Measurements from ENCODE around the gene LCE5A. TPM values are rescaled to one million over a fixed set of nuclear protein-coding genes. Genes with fewer than 3 reads are reported as not detected.

Gene LCE5A
- total and polyA plus RNA-seq, 9 of the 15 experiments (the other 6 are each of a cell fraction or from before 2014, with no cell fraction given): not detected

DNA sequence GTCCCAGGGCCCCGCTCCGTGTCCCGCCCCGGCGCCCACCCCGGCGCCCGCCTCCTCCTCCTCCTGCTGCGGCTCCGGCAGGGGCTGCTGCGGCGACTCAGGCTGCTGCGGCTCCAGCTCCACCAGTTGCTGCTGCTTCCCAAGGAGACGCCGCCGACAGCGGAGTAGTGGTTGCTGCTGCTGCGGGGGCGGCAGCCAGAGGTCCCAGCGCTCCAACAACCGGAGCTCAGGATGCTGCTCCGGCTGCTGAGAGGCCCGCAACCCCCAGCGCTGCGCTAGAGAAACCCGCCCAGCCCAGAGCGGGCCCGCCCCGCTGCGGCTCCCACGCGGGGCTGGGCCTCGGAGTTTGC, 4.8 kb downstream of the LCE5A start:
- ChIA-PET CTCF (ENCODE audit: low intra/inter-chr PET ratio) (no interaction called here), POLR2A (no interaction called here)
- Histone ChIP-seq H4K20me1 (replicated peaks; ENCODE audit: control insufficient read depth, insufficient read depth, low read length) (no peaks in the 10 kb centered on the region; the same call in 1 of the 2 replicates), H3K9ac (ENCODE audit: insufficient read depth in 1 of 2, low read depth in 2 of 2, low read length in 2 of 2) (no peak overlapping the region), H3K27ac (ENCODE audit: extremely low read depth, low read depth, low read length) (no peak overlapping the region), H3K4me1 (replicated peaks in 1 of 2; ENCODE audit: control insufficient read depth in 2 of 2, insufficient read depth in 2 of 2, low read length in 2 of 2) (peaks cover 0 to 6% of the 10 kb centered on the region in 2 experiments; a peak in 1 of 5 replicates), H3K36me3 (ENCODE audit: control insufficient read depth, insufficient read depth, low read length) (no peaks in the 10 kb centered on the region), H3K9me1 (ENCODE audit: control insufficient read depth, insufficient read depth, low read length) (no peaks in the 10 kb centered on the region), H3K4me3 (no peak overlapping the region), H3K79me2 (ENCODE audit: control insufficient read depth, insufficient read depth, low read length) (no peaks in the 10 kb centered on the region), H3K9me3 (replicated peaks; ENCODE audit: control insufficient read depth, insufficient read depth, low read depth, low read length) (no peaks in the 10 kb centered on the region), H3K27me3 (ENCODE audit: control insufficient read depth in 2 of 2, insufficient read depth in 2 of 2, low read length in 2 of 2) (peaks cover 12 to 24% of the 10 kb centered on the region in 2 experiments; a peak in 3 of 5 replicates), H2AFZ (ENCODE audit: low read depth, low read length) (no peak overlapping the region), H3K4me2 (ENCODE audit: insufficient read depth, low read length) (no peak overlapping the region)
- ATAC-seq (no peak; the same call in 2 of the 3 replicates), DNase-seq (ENCODE audit: extremely low read depth in 1 of 4, low spot score in 3 of 4) (no peak), FAIRE-seq (no peak)
- in situ Hi-C loops (cut with MboI): no loop called here
- no TSS peak for BruUV-seq (replicated peaks)
- TF ChIP-seq EGR1 (conservative IDR thresholded peaks at IDR 0.05): peak; percentile 44; the same call in 1 of the 2 replicates
- TF ChIP-seq TFAM (CRISPR knock-in tag; conservative IDR thresholded peaks at IDR 0.05): no peak
- 2% methylated on average over 14 of the region's 33 CpGs for WGBS (ENCODE audit: insufficient coverage, low coverage, missing lambda C conversion rate)
- intact Hi-C loops (cut with micrococcal nuclease): no loop called here

DNA sequence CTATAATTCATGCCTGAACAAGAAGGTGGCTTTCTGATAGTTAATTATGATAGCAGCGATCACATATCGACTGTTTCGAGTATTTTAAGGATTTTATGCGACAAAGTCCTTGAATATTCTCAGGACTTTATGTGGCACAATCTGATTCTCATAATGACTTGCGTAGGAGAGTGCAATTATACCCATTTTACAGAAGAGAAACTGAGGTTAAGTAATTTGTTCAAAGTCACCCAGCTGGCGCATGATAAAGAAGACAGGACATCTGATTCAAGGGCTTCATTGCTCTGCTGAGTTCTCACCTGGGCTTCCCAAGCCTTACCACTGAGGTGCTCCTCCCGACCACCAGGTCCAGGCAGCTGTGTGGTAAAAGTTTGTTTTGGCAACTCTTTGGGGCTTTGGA, 5.5 kb downstream of the LCE5A start:
- H3K9ac ChIP-seq (ENCODE audit: insufficient read depth in 1 of 2, low read depth in 2 of 2, low read length in 2 of 2): no peak overlapping the region
- H2AFZ ChIP-seq (ENCODE audit: low read depth, low read length): no peak overlapping the region
- TF ChIP-seq RBM25 (IDR thresholded peaks at IDR 0.05; ENCODE audit: low read depth, low read length, severe bottlenecking): peak; percentile 74
- TF ChIP-seq ZNF507 (tag; conservative IDR thresholded peaks at IDR 0.05): no peak
- H3K4me3 ChIP-seq: no peak overlapping the region
- H3K9me1 ChIP-seq (ENCODE audit: control insufficient read depth, insufficient read depth, low read length): no peaks in the 10 kb centered on the region
- ChIA-PET CTCF (ENCODE audit: low intra/inter-chr PET ratio) (no interaction called here), POLR2A (no interaction called here)
- H3K27me3 ChIP-seq (ENCODE audit: control insufficient read depth in 2 of 2, insufficient read depth in 2 of 2, low read length in 2 of 2): peaks cover 12 to 24% of the 10 kb centered on the region in 2 experiments; a peak in 3 of 5 replicates
- no peak overlapping the region for H3K27ac ChIP-seq (ENCODE audit: extremely low read depth, low read depth, low read length)
- H3K79me2 ChIP-seq (ENCODE audit: control insufficient read depth, insufficient read depth, low read length): no peaks in the 10 kb centered on the region
- in situ Hi-C loops (cut with MboI) (no loop called here), intact Hi-C loops (cut with micrococcal nuclease) (no loop called here)
- DNase-seq (ENCODE audit: extremely low read depth in 1 of 4, low spot score in 3 of 4) (no peak), FAIRE-seq (no peak), ATAC-seq (no peak)
- no peaks in the 10 kb centered on the region; the same call in 1 of the 2 replicates for H4K20me1 ChIP-seq (replicated peaks; ENCODE audit: control insufficient read depth, insufficient read depth, low read length)
- H3K9me3 ChIP-seq (replicated peaks; ENCODE audit: control insufficient read depth, insufficient read depth, low read depth, low read length): no peaks in the 10 kb centered on the region
- peaks cover 0 to 6% of the 10 kb centered on the region in 2 experiments; a peak in 1 of 5 replicates for H3K4me1 ChIP-seq (replicated peaks in 1 of 2; ENCODE audit: control insufficient read depth in 2 of 2, insufficient read depth in 2 of 2, low read length in 2 of 2)
- WGBS (ENCODE audit: insufficient coverage, low coverage, missing lambda C conversion rate): 0% methylated on average over 7 of the region's 7 CpGs
- BruUV-seq (replicated peaks): no TSS peak
- no peaks in the 10 kb centered on the region for H3K36me3 ChIP-seq (ENCODE audit: control insufficient read depth, insufficient read depth, low read length)
- H3K4me2 ChIP-seq (ENCODE audit: insufficient read depth, low read length): no peak overlapping the region
